GM12872 (cell line): ENCODE measurements around the gene DIAPH3.

Experiments used
- TF ChIP-seq, protein P1 (sequence below): IDR thresholded peaks from 3 replicates; pipeline ENCODE4 v1.5.1; 2011; ENCODE audit warnings: low read depth, mild to moderate bottlenecking, low read length, moderate library complexity; ENCODE audit not compliant: insufficient read depth

Gene DIAPH3

DNA sequence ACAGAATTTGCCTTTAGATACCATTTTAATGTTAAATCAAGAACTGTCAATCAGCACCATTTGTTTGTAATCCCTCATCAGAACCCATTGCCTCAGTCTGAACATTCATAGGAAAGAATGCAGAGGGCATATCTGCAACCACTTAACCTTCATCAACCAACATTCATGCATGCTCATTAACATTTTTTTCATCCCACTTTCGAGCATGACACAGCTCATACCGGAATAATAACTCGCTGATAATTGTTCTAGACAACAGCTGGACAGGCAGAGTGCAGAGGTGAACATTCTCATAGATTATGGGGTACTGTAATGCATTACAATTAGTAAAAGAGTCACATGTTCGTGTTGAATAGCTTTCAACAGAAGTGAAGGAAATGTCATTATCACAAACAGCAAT lies 216.8 kb downstream of the DIAPH3 start:
- TF ChIP-seq, protein P1, sequence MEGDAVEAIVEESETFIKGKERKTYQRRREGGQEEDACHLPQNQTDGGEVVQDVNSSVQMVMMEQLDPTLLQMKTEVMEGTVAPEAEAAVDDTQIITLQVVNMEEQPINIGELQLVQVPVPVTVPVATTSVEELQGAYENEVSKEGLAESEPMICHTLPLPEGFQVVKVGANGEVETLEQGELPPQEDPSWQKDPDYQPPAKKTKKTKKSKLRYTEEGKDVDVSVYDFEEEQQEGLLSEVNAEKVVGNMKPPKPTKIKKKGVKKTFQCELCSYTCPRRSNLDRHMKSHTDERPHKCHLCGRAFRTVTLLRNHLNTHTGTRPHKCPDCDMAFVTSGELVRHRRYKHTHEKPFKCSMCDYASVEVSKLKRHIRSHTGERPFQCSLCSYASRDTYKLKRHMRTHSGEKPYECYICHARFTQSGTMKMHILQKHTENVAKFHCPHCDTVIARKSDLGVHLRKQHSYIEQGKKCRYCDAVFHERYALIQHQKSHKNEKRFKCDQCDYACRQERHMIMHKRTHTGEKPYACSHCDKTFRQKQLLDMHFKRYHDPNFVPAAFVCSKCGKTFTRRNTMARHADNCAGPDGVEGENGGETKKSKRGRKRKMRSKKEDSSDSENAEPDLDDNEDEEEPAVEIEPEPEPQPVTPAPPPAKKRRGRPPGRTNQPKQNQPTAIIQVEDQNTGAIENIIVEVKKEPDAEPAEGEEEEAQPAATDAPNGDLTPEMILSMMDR = no peak

DNA sequence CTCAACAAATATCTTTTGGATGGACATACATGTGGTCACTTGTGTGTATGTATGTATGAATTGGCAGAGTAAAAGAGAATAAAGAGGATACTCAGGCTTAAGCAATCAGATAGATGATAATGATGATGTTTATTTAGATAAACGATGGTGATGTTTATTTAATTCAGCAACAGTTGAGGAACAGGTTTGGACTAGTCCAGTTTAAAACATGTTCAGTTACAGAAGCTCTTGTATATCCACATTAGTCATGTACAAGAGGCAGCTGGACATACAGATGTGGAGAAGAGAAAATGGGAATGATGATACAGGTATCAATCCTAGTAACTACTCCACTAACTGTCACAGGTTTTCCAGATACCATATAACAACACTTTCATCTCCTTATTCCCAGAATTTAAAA lies 232.1 kb downstream of the DIAPH3 start:
- TF ChIP-seq, protein P1 = no peak

DNA sequence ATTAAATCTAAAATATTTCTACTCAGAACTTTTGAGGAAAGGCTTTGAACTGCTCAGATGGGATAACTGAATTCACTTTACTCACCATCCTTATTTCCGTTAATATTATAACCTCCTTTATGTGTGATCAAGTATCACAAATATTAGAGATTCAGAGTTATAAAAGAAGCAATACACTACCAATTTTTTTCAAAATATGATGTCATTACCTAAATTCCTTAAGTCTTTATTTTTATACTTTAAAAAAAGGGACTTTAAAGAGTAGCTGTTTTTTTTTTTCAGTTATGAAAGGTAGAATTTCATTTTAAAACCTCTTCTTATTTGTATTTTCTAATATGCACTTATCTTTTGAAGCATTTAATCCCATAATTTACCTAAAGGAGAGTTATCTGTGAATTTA lies 239.5 kb downstream of the DIAPH3 start:
- TF ChIP-seq, protein P1 = no peak

DNA sequence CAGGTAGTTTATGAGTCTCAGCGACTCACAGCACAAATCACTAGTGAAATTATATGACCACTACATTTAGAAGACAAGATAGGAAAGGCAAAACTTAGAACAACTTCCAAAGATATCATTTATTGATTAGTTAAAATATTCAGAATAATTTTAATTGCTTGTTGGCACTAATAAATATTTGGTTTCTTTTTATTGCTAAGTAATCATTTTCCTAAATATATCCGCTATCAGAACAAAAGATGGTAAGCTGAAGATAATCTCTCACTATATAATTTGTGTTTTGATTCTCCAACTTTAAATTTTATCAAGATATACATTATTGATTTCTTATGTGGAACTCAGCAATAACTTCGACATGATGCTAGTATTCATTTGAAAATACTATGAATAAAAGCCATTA lies 248.5 kb downstream of the DIAPH3 start:
- TF ChIP-seq, protein P1 = no peak

DNA sequence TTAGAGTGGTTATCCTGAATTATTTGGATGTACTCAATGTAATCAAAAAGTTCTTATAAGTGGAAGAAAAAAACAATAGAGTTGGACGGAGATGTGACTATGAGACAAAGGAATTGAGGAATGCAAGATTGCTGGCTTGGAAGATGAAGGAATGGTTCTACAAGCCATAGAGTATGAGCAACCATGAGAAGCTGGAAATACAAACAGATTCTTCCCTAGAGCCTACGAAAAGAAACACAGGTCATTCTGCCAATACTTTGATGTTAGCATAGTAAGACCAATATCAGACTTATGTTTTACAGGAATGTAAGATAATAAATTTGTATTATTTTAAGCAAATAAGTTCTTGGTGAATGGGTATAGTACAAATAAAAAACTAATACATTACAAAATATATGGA lies 249.2 kb downstream of the DIAPH3 start:
- TF ChIP-seq, protein P1 = no peak

DNA sequence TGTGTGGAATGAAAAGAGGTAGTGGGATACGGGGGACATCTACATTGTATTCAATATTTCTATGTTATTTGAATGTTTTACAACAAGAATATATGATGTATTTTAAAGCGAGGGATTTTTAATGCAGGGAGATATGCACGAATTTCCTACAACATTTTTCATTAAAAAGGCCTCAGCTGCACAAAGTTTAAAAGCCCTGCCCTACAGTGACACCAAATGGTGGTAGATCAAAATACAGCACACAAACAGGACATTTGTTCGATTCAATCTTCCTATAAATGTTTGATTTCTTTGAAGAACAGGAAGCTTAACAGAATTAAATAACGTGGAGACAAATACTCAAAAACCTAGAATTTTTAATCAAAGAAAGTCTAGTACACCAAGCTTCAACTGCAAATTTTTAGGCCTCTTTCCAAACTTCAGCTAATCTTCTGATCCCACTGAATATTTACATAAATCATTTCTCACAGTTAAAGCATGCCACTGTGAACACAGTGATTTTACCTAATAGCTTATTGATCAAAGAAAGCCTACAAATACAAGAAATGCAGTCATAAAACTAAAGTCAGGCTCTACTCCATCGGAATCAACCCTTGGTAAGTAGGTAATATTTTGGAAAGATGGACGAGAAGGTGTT lies 257.2 kb downstream of the DIAPH3 start:
- TF ChIP-seq, protein P1 = peak; percentile 48; the same call in 2 of the 3 replicates

DNA sequence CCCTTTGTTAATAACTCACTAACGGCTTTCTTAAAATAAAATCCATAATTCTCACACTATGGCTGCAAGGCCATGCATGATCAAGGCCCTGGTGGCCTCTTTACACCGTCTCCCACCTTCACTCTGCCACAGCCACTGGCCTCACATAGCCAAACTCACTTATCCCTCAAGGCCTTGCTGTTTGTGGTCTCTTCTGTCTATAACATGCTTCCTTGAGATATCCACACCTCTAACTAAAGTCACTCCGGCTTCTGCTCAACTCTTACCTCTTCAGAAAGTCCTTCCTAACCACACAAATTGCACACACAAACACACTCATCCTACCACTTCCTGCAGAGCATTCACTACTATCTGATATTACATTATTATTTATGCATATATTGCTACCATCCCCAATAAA lies 262.5 kb downstream of the DIAPH3 start:
- TF ChIP-seq, protein P1 = no peak
